SK-N-SH treated with all-trans-retinoic acid at 6 μM for 48 hours (cell line): Measurements from ENCODE around the gene SEPHS2.
A peak's percentile ranks its signal among the peaks of the same experiment; 100 is the strongest.

Experiments used
- ATAC-seq: fragments of 200-7000 bp; cut with Tn5 transposase; 3 replicates; pipeline ENCODE4 v1.9.1; 2020; ENCODE audit warnings: mild to moderate bottlenecking, moderate library complexity
- ARNTL ChIP-seq: fragments of 450-650 bp; formaldehyde crosslinking; IDR thresholded peaks from 2 replicates; pipeline ENCODE4 v1.5.0; 2020; ENCODE audit warnings: low read depth, mild to moderate bottlenecking, moderate library complexity, borderline replicate concordance
- BACH2 ChIP-seq: fragments of 250-450 bp; sonication (Bioruptor Pico); IDR thresholded peaks from 2 replicates; pipeline ENCODE4 v1.9.0; 2021; ENCODE audit warnings: mild to moderate bottlenecking, borderline replicate concordance
- CSDC2 ChIP-seq: fragments of 250-450 bp; sonication (Bioruptor Pico); IDR thresholded peaks from 2 replicates; pipeline ENCODE4 v1.5.0; 2020; ENCODE audit warnings: mild to moderate bottlenecking, moderate library complexity
- ESRRG ChIP-seq: fragments of 250-450 bp; sonication (Bioruptor Pico); IDR thresholded peaks from 2 replicates; pipeline ENCODE4 v1.6.1; 2021; ENCODE audit warnings: mild to moderate bottlenecking
- GLIS3 ChIP-seq: fragments of 250-450 bp; sonication (Bioruptor Pico); IDR thresholded peaks from 2 replicates; pipeline ENCODE4 v1.5.0; 2020; ENCODE audit warnings: mild to moderate bottlenecking, moderate library complexity
- ISL1 ChIP-seq: fragments of 250-450 bp; sonication (Bioruptor Pico); IDR thresholded peaks from 2 replicates; pipeline ENCODE4 v2.1.2; 2022; ENCODE audit warnings: mild to moderate bottlenecking, moderate library complexity
- OSR1 ChIP-seq: fragments of 250-450 bp; sonication (Bioruptor Pico); IDR thresholded peaks from 2 replicates; pipeline ENCODE4 v1.8.0; 2022; ENCODE audit warnings: moderate library complexity, mild to moderate bottlenecking, inconsistent platforms
- PPARA ChIP-seq: fragments of 250-450 bp; sonication (Bioruptor Pico); IDR thresholded peaks from 2 replicates; pipeline ENCODE4 v1.5.0; 2020; ENCODE audit warnings: mild to moderate bottlenecking, borderline replicate concordance
- RARB ChIP-seq: fragments of 250-450 bp; sonication (Bioruptor Pico); IDR thresholded peaks from 2 replicates; pipeline ENCODE4 v1.8.0; 2021; ENCODE audit warnings: mild to moderate bottlenecking, moderate library complexity
- SNAI2 ChIP-seq: fragments of 250-450 bp; sonication (Bioruptor Pico); IDR thresholded peaks from 2 replicates; pipeline ENCODE4 v1.5.0; 2020; ENCODE audit warnings: mild to moderate bottlenecking, moderate library complexity
- TCF4 ChIP-seq: fragments of 250-450 bp; sonication (Bioruptor Pico); IDR thresholded peaks from 2 replicates; pipeline ENCODE4 v1.8.0; 2021; ENCODE audit warnings: mild to moderate bottlenecking, moderate library complexity, borderline replicate concordance
- TOX ChIP-seq: fragments of 250-450 bp; sonication (Bioruptor Pico); IDR thresholded peaks from 2 replicates; pipeline ENCODE4 v1.8.0; 2021; ENCODE audit warnings: mild to moderate bottlenecking, moderate library complexity, borderline replicate concordance
- ZC3H10 ChIP-seq: fragments of 250-450 bp; sonication (Bioruptor Pico); IDR thresholded peaks from 2 replicates; pipeline ENCODE4 v1.5.1; 2021; ENCODE audit warnings: mild to moderate bottlenecking, moderate library complexity
- ZFP3 ChIP-seq: fragments of 250-450 bp; sonication (Bioruptor Pico); IDR thresholded peaks from 2 replicates; pipeline ENCODE4 v1.5.0; 2020; ENCODE audit warnings: mild to moderate bottlenecking, moderate library complexity
- ZFP30 ChIP-seq: fragments of 450-650 bp; formaldehyde crosslinking; IDR thresholded peaks from 2 replicates; pipeline ENCODE4 v1.5.0; 2022; ENCODE audit warnings: mild to moderate bottlenecking, moderate library complexity
- ZNF565 ChIP-seq: fragments of 450-650 bp; formaldehyde crosslinking; conservative IDR thresholded peaks from 2 replicates; pipeline ENCODE4 v1.5.0; 2020; ENCODE audit warnings: low read depth, mild to moderate bottlenecking, moderate library complexity
- ZNF70 ChIP-seq: fragments of 450-650 bp; formaldehyde crosslinking; IDR thresholded peaks from 2 replicates; pipeline ENCODE4 v1.5.0; 2020; ENCODE audit warnings: mild to moderate bottlenecking, moderate library complexity
- ZNF8 ChIP-seq: fragments of 450-650 bp; formaldehyde crosslinking; IDR thresholded peaks from 2 replicates; pipeline ENCODE4 v1.5.0; 2020; ENCODE audit warnings: mild to moderate bottlenecking, moderate library complexity
- TF ChIP-seq, protein P1 (sequence below): fragments of 250-450 bp; sonication (Bioruptor Pico); IDR thresholded peaks from 2 replicates; pipeline ENCODE4 v1.8.0; 2020; ENCODE audit warnings: mild to moderate bottlenecking, moderate library complexity, borderline replicate concordance
- TF ChIP-seq, protein P2 (sequence below): fragments of 250-450 bp; sonication (Bioruptor Pico); IDR thresholded peaks from 2 replicates; pipeline ENCODE4 v1.8.0; 2021; ENCODE audit warnings: low read depth, mild to moderate bottlenecking, moderate library complexity, borderline replicate concordance
- TF ChIP-seq, protein P3 (sequence below): fragments of 250-450 bp; sonication (Bioruptor Pico); IDR thresholded peaks from 2 replicates; pipeline ENCODE4 v1.5.0; 2020; ENCODE audit warnings: mild to moderate bottlenecking, moderate library complexity
- TF ChIP-seq, protein P4 (sequence below): fragments of 250-450 bp; sonication (Bioruptor Pico); IDR thresholded peaks from 2 replicates; pipeline ENCODE4 v1.5.1; 2020; ENCODE audit warnings: low read depth, mild to moderate bottlenecking, moderate library complexity
- TF ChIP-seq, protein P5 (sequence below): fragments of 250-450 bp; sonication (Bioruptor Pico); IDR thresholded peaks from 2 replicates; pipeline ENCODE4 v1.5.1; 2021; ENCODE audit warnings: mild to moderate bottlenecking, moderate library complexity

The SEPHS2 gene

DNA sequence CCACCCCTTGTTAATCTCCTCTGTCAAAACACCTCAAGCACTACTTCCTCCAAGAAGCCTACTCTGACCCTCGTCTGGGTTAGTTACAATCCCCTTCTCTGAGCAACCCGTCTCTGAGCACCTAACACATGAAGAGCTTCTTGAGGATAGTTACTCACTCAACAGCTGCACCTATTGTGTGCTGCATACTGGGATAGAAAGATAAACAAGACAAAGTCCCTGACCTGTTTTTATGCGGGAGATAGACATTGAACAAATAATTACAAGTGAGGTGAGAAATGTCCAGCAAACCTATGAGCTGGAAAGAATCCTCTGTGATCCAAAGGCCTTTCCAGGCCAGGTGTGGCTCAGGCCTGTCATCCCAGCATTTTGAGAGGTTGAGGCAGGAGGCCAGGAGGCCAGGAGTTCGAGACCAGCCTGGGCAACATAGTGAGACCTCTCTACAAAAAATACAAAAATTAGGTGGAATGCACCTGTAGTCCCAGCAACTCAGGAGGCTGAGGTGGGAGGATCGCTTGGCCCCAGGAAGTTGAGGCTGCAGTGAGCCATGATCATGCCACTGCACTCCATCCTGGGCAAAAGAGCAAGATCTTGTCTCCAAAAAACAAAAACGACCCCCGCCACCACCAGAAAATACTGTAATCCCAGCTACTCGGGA is 43.8 kb downstream of the SEPHS2 start:
- TF ChIP-seq, protein P1, sequence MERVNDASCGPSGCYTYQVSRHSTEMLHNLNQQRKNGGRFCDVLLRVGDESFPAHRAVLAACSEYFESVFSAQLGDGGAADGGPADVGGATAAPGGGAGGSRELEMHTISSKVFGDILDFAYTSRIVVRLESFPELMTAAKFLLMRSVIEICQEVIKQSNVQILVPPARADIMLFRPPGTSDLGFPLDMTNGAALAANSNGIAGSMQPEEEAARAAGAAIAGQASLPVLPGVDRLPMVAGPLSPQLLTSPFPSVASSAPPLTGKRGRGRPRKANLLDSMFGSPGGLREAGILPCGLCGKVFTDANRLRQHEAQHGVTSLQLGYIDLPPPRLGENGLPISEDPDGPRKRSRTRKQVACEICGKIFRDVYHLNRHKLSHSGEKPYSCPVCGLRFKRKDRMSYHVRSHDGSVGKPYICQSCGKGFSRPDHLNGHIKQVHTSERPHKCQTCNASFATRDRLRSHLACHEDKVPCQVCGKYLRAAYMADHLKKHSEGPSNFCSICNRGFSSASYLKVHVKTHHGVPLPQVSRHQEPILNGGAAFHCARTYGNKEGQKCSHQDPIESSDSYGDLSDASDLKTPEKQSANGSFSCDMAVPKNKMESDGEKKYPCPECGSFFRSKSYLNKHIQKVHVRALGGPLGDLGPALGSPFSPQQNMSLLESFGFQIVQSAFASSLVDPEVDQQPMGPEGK (CRISPR knock-in tag) = no peak
- TF ChIP-seq CSDC2 (no peak), TOX (CRISPR knock-in tag) (no peak), TCF4 (CRISPR knock-in tag) (no peak), PPARA (CRISPR knock-in tag) (no peak), GLIS3 (CRISPR knock-in tag) (no peak), SNAI2 (CRISPR knock-in tag) (no peak), ISL1 (CRISPR knock-in tag) (no peak), ZNF565 (CRISPR knock-in tag) (no peak), ZFP3 (CRISPR knock-in tag) (no peak), OSR1 (CRISPR knock-in tag) (no peak), ZFP30 (CRISPR knock-in tag) (no peak), ARNTL (CRISPR knock-in tag) (no peak)
- TF ChIP-seq, protein P2, sequence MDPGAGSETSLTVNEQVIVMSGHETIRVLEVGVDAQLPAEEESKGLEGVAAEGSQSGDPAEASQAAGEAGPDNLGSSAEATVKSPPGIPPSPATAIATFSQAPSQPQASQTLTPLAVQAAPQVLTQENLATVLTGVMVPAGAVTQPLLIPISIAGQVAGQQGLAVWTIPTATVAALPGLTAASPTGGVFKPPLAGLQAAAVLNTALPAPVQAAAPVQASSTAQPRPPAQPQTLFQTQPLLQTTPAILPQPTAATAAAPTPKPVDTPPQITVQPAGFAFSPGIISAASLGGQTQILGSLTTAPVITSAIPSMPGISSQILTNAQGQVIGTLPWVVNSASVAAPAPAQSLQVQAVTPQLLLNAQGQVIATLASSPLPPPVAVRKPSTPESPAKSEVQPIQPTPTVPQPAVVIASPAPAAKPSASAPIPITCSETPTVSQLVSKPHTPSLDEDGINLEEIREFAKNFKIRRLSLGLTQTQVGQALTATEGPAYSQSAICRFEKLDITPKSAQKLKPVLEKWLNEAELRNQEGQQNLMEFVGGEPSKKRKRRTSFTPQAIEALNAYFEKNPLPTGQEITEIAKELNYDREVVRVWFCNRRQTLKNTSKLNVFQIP (CRISPR knock-in tag) = no peak
- TF ChIP-seq, protein P3, sequence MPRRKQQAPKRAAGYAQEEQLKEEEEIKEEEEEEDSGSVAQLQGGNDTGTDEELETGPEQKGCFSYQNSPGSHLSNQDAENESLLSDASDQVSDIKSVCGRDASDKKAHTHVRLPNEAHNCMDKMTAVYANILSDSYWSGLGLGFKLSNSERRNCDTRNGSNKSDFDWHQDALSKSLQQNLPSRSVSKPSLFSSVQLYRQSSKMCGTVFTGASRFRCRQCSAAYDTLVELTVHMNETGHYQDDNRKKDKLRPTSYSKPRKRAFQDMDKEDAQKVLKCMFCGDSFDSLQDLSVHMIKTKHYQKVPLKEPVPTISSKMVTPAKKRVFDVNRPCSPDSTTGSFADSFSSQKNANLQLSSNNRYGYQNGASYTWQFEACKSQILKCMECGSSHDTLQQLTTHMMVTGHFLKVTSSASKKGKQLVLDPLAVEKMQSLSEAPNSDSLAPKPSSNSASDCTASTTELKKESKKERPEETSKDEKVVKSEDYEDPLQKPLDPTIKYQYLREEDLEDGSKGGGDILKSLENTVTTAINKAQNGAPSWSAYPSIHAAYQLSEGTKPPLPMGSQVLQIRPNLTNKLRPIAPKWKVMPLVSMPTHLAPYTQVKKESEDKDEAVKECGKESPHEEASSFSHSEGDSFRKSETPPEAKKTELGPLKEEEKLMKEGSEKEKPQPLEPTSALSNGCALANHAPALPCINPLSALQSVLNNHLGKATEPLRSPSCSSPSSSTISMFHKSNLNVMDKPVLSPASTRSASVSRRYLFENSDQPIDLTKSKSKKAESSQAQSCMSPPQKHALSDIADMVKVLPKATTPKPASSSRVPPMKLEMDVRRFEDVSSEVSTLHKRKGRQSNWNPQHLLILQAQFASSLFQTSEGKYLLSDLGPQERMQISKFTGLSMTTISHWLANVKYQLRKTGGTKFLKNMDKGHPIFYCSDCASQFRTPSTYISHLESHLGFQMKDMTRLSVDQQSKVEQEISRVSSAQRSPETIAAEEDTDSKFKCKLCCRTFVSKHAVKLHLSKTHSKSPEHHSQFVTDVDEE = no peak
- TF ChIP-seq, protein P4, sequence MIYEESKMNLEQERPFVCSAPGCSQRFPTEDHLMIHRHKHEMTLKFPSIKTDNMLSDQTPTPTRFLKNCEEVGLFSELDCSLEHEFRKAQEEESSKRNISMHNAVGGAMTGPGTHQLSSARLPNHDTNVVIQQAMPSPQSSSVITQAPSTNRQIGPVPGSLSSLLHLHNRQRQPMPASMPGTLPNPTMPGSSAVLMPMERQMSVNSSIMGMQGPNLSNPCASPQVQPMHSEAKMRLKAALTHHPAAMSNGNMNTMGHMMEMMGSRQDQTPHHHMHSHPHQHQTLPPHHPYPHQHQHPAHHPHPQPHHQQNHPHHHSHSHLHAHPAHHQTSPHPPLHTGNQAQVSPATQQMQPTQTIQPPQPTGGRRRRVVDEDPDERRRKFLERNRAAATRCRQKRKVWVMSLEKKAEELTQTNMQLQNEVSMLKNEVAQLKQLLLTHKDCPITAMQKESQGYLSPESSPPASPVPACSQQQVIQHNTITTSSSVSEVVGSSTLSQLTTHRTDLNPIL = no peak
- ATAC-seq = no peak

DNA sequence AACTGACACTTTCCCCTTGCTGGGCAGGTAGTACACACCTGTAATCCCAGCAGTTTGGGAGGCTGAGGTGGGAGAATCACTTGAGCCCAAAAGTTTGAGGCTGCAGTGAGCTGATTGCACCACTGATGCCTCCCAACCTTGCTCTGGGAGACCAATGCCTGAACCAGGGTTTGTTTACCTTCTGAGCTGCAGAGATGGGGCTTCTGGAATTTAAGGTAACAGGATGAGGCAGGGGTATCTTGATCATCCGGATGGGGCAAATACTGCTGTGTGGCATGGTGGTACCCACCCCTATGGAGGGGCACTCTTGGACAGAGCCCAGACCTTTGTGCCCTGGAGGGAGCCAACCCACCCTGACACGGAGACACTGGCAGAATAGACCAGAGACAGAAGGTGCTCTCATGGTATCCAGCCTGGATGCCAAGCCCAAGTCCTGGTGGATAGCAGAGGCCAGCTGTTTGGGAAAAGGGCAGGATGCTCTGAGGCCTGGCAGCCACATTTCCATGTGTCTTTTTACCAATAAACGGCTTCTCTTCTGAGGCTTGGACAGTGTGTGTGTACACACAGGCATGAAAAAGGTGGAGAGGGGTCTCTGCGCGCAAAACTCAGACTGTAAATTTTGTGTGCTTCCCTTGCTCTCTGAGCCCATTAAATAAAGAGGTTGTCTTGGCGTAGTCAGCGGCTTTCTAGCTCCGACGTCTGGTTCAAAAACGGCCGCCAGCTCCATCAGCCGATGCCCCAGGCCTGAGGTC is 46.1 kb downstream of the SEPHS2 start:
- ATAC-seq = peak; percentile 1; the same call in 2 of the 3 replicates
- TF ChIP-seq, protein P5, sequence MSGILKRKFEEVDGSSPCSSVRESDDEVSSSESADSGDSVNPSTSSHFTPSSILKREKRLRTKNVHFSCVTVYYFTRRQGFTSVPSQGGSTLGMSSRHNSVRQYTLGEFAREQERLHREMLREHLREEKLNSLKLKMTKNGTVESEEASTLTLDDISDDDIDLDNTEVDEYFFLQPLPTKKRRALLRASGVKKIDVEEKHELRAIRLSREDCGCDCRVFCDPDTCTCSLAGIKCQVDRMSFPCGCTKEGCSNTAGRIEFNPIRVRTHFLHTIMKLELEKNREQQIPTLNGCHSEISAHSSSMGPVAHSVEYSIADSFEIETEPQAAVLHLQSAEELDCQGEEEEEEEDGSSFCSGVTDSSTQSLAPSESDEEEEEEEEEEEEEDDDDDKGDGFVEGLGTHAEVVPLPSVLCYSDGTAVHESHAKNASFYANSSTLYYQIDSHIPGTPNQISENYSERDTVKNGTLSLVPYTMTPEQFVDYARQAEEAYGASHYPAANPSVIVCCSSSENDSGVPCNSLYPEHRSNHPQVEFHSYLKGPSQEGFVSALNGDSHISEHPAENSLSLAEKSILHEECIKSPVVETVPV (CRISPR knock-in tag) = no peak

DNA sequence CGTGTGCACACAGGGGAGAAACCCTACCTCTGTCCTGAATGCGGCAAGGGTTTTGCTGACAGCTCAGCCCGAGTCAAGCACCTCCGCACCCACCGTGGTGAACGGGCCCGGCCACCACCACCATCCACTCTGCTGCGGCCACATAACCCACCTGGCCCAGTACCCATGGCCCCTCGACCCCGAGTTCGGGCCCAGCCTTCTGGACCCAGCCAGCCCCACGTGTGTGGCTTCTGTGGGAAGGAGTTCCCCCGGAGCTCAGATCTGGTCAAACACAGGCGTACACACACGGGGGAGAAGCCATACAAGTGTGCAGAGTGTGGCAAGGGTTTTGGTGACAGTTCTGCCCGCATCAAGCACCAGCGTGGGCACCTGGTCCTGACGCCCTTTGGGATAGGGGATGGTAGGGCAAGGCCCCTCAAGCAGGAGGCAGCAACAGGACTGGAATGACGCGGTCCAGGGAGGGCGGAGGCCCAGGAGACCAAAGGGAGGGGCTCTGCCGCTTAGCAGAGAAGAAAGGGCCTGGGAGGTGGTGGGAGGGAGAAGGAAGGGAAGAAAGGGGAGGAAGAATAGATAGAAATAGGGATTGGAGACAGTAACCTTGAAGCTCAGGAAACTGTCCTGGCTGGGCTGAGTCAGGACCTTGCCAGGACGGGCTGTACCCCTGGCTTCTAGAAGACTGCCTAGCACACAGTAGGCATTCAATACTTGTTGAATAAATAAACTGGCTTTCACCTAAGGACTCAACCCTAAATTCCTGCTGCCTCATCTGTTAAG is 46.8 kb downstream of the SEPHS2 start:
- no peak for ATAC-seq
- TF ChIP-seq ZNF70 (no peak), ZNF8 (no peak), RARB (CRISPR knock-in tag) (no peak), ZC3H10 (CRISPR knock-in tag) (no peak), CSDC2 (no peak), TCF4 (CRISPR knock-in tag) (no peak), ZFP3 (CRISPR knock-in tag) (no peak), ZNF565 (CRISPR knock-in tag) (no peak), BACH2 (CRISPR knock-in tag) (no peak), SNAI2 (CRISPR knock-in tag) (no peak), ESRRG (CRISPR knock-in tag) (no peak), ARNTL (CRISPR knock-in tag) (no peak), ZFP30 (CRISPR knock-in tag) (no peak), TOX (CRISPR knock-in tag) (no peak), OSR1 (CRISPR knock-in tag) (no peak), PPARA (CRISPR knock-in tag) (no peak), ISL1 (CRISPR knock-in tag) (no peak)
- TF ChIP-seq, protein P4 = no peak
- TF ChIP-seq, protein P5 (CRISPR knock-in tag) = no peak
